HepG2 (cell line): ENCODE data around the gene ATP13A3.

Experiments used
- ATF7 ChIP-seq, 2 experiments: fragments of 450-650 bp in 1 of 2; sonication (generic) in 1 of 2; formaldehyde crosslinking in 1 of 2; IDR thresholded peaks; 2 replicates each; pipeline versions ENCODE4 v1.4.0 to v1.6.1; 2016 to 2020; ENCODE audit warnings: antibody characterized with exemption in 1 of 2, mild to moderate bottlenecking in 1 of 2, missing genetic modification reagents in 1 of 2
- E2F1 ChIP-seq: sonication (generic); formaldehyde crosslinking; IDR thresholded peaks from 2 replicates; pipeline ENCODE4 v1.5.0; 2020; ENCODE audit warnings: missing genetic modification reagents
- ELK4 ChIP-seq: sonication (generic); formaldehyde crosslinking; IDR thresholded peaks from 2 replicates; pipeline ENCODE4 v1.9.0; 2021; ENCODE audit warnings: missing genetic modification reagents, borderline replicate concordance
- EZH2 ChIP-seq: conservative IDR thresholded peaks from 2 replicates; pipeline ENCODE4 v1.6.1; 2012; ENCODE audit warnings: mild to moderate bottlenecking, low read depth, low read length, moderate library complexity
- JUND ChIP-seq: sonication (generic); formaldehyde crosslinking; IDR thresholded peaks from 2 replicates; pipeline ENCODE4 v1.8.0; 2022; ENCODE audit warnings: mild to moderate bottlenecking, missing genetic modification reagents
- MTF1 ChIP-seq: sonication (generic); formaldehyde crosslinking; IDR thresholded peaks from 2 replicates; pipeline ENCODE4 v1.5.0; 2020; ENCODE audit warnings: missing genetic modification reagents
- ZBTB33 ChIP-seq: sonication (generic); formaldehyde crosslinking; IDR thresholded peaks from 2 replicates; pipeline ENCODE4 v1.4.0; 2020; ENCODE audit warnings: missing genetic modification reagents
- ZFP41 ChIP-seq: sonication (generic); formaldehyde crosslinking; IDR thresholded peaks from 2 replicates; pipeline ENCODE4 v1.4.0; 2020; ENCODE audit warnings: mild to moderate bottlenecking, missing genetic modification reagents, borderline replicate concordance
- ZNF235 ChIP-seq: sonication (generic); formaldehyde crosslinking; IDR thresholded peaks from 2 replicates; pipeline ENCODE4 v1.8.1; 2023; ENCODE audit warnings: mild to moderate bottlenecking, missing genetic modification reagents, borderline replicate concordance

- TF ChIP-seq EZH2 (no peak), JUND (CRISPR knock-in tag) (no peak), ZBTB33 (CRISPR knock-in tag) (no peak), ZFP41 (CRISPR knock-in tag) (no peak), ZNF235 (CRISPR knock-in tag) (no peak), E2F1 (no peak), ATF7 (IDR thresholded peaks at IDR 0.05) (no peak), ATF7 (CRISPR knock-in tag; IDR thresholded peaks at IDR 0.05) (no peak), MTF1 (no peak), ELK4 (CRISPR knock-in tag) (no peak)
Measured at GRCh38 chr3:194476784-194477183, 10.0 kb downstream of the ATP13A3 start.
